Loucy (cell line): ENCODE data around the gene LRRC23.

Source experiments
- EZH2phosphoT487 ChIP-seq: fragments of 200-600 bp; IDR thresholded peaks from 2 replicates; pipeline ENCODE4 v1.6.1; 2018; ENCODE audit warnings: antibody characterized with exemption, mild to moderate bottlenecking, moderate library complexity, borderline replicate concordance
- TF ChIP-seq, protein P1 (sequence below): fragments of 200-600 bp; sonication (generic); conservative IDR thresholded peaks from 2 replicates; pipeline ENCODE4 v1.5.1; 2014; ENCODE audit warnings: mild to moderate bottlenecking, antibody characterized with exemption, low read length

- TF ChIP-seq, protein P1, sequence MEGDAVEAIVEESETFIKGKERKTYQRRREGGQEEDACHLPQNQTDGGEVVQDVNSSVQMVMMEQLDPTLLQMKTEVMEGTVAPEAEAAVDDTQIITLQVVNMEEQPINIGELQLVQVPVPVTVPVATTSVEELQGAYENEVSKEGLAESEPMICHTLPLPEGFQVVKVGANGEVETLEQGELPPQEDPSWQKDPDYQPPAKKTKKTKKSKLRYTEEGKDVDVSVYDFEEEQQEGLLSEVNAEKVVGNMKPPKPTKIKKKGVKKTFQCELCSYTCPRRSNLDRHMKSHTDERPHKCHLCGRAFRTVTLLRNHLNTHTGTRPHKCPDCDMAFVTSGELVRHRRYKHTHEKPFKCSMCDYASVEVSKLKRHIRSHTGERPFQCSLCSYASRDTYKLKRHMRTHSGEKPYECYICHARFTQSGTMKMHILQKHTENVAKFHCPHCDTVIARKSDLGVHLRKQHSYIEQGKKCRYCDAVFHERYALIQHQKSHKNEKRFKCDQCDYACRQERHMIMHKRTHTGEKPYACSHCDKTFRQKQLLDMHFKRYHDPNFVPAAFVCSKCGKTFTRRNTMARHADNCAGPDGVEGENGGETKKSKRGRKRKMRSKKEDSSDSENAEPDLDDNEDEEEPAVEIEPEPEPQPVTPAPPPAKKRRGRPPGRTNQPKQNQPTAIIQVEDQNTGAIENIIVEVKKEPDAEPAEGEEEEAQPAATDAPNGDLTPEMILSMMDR: no peak
- TF ChIP-seq EZH2phosphoT487: no peak
Measured at GRCh38 chr12:6959805-6960592, 55.4 kb downstream of the LRRC23 start.
